Subcutaneous adipose tissue (tissue), 4 donors: ENCODE results near the gene C1orf53. TPM values are rescaled to one million over a fixed set of nuclear protein-coding genes. Genes with fewer than 3 reads are reported as not detected.

Source experiments
- total RNA-seq, 4 donors: library from RNA; depleted of rRNA; stranded (reverse); fragments of >200 nt; gene quantifications; one replicate each; pipeline ENCODE4 v1.1.0, GENCODE V29; 2016
- TF ChIP-seq, protein P1 (sequence below): fragments of 450-650 bp; IDR thresholded peaks from one replicate; pipeline ENCODE4 v1.5.1; 2016; ENCODE audit warnings: low read depth, mild to moderate bottlenecking, control low read depth, antibody characterized with exemption, moderate library complexity

C1orf53 gene
- total RNA-seq, 4 donors from 2014 or later = 3.7 to 8.5 (median 7.0) TPM

DNA sequence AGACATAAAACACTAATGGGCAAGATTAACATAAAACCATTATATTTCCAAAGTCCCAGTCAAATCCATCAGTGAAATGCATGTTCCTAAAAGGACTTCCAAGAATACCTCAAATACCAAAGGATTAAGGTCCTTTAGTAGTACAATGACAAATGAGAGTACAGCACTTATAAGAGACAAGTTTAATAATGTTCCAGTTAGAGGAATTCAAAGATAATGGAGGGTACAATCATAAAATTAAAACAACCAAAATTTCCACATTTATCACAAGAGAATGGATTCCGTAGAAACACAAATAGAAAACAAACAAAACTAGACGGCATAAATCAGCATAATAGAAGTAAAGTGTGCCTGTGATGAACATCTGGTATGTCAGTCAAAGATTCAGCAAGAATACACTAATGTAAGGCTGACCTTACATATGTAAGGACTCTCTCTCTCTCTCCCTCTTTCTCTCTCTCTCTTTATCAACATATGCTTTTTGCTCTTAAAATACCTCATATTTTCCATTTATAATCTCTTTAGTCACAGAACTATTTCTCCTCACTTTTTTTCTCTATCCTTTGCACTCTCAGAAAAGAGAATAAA lies 32.8 kb upstream of the C1orf53 start:
- TF ChIP-seq, protein P1, sequence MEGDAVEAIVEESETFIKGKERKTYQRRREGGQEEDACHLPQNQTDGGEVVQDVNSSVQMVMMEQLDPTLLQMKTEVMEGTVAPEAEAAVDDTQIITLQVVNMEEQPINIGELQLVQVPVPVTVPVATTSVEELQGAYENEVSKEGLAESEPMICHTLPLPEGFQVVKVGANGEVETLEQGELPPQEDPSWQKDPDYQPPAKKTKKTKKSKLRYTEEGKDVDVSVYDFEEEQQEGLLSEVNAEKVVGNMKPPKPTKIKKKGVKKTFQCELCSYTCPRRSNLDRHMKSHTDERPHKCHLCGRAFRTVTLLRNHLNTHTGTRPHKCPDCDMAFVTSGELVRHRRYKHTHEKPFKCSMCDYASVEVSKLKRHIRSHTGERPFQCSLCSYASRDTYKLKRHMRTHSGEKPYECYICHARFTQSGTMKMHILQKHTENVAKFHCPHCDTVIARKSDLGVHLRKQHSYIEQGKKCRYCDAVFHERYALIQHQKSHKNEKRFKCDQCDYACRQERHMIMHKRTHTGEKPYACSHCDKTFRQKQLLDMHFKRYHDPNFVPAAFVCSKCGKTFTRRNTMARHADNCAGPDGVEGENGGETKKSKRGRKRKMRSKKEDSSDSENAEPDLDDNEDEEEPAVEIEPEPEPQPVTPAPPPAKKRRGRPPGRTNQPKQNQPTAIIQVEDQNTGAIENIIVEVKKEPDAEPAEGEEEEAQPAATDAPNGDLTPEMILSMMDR = no peak

DNA sequence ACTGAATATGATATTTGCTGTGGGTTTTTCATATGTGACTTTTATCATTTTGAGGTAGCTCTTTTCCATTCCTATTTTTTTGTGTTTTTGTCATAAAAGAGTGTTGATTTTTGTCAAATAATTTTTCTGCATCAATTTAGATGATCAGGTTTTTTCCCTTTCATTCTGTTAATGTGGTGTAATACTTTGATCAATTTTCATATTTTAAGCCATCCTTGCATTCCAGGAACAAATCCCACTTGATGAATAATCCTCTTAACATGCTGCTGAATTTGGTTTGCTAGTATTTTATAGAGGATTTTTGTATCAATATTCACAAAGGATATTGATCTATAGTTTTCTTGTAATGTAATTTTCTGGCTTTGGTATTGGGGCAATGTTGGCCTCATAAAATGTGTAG lies 25.5 kb upstream of the C1orf53 start:
- TF ChIP-seq, protein P1 = no peak

DNA sequence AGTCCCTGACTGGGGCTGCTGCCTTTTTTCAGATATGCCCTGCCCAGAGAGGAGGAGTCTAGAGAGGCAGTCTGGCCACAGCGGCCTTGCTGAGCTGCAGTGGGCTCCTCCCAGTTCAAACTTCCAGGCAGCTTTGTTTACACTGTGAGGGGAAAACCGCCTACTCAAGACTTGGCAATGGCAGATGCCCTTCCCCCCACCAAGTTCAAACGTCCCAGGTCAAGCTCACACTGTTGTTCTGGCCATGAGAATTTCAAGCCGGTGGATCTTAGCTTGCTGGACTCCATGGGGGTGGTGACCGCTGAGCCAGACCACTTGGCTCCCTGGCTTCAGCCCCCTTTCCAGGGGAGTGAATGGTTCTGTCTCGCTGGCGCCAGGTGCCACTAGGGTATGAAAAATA lies 18.3 kb upstream of the C1orf53 start:
- TF ChIP-seq, protein P1 = no peak

DNA sequence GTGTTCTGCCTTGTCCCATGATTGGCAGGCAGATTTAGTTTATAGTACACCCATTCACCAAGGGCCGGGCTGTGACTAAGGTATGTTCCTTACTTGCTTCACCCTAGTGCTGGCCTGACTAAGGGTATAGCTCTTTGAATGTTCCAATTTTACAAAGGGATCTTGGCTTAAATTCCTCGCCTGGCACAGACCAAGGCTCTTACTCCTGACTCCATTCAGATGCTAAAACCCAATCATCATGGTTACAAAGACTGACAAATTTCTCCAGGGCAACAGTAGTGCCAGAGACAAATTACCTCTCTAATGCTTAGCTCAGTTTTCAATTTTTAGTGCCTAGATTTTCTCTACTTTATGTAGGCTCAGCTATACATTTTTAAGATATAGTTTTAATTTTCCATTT lies 11.5 kb upstream of the C1orf53 start:
- TF ChIP-seq, protein P1 = no peak

DNA sequence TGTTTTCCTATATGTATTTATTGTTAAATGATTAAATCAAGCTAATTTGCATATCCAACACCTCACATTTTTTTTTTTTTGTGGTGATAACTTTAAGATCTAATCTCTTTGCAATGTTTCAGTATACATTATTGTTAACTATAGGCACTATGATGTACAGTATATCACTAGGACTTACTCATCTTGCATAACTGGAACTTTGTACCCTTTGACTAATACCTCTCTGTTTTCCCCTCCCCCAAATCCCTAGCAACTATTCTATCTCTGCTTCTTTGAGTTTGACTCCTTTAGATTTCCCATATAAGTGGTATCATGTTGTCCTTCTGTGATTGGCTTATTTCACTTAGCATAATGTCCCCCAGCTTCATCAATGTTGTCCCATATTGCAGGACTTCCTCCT lies 9.7 kb upstream of the C1orf53 start:
- TF ChIP-seq, protein P1 = no peak

DNA sequence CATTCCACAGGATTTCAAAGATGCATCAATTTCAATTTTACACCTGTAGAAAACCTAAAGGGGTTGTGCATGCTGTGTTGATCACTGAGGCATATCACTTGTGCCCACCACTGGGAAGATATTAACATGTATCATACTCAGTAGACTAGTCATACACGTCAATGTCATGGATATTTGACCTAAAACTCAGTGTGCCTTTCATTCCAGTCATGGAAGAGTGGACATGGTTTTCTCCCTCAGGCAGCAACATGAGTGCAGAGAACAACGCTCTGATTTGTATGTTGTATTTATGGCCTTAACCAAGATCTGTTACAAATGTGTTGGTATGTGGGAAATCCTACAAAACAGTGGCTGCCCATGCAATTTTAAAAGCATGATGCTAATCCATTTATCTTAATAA lies 6.1 kb upstream of the C1orf53 start:
- TF ChIP-seq, protein P1 = no peak

DNA sequence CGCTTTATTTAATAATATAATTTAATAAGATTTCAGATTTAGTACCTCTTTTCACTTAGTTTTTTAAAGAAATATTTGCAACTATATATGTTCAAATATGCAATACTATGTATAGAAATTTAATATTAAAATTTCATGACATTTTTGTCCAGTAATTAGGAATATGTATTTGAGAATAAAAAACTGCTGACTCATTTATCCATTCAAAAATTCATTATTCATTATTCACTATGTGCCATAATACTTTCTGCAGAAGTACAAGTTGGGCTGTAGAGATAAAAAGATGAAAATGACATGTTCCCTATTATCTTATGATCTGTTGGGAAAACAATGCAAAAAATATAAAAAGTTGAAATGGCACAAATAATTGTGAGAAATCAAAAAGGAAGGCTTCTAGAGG lies 3.4 kb upstream of the C1orf53 start:
- TF ChIP-seq, protein P1 = no peak
